ENCODE data around the gene DRAP1. TPM values are rescaled to one million over a fixed set of nuclear protein-coding genes. Genes with fewer than 3 reads are reported as not detected.

DRAP1 gene
- total and polyA plus RNA-seq, 9 of the 15 experiments (the other 6 are each of a cell fraction or from before 2014, with no cell fraction given), result 9.6 to 200 (median 92.9) TPM

DNA sequence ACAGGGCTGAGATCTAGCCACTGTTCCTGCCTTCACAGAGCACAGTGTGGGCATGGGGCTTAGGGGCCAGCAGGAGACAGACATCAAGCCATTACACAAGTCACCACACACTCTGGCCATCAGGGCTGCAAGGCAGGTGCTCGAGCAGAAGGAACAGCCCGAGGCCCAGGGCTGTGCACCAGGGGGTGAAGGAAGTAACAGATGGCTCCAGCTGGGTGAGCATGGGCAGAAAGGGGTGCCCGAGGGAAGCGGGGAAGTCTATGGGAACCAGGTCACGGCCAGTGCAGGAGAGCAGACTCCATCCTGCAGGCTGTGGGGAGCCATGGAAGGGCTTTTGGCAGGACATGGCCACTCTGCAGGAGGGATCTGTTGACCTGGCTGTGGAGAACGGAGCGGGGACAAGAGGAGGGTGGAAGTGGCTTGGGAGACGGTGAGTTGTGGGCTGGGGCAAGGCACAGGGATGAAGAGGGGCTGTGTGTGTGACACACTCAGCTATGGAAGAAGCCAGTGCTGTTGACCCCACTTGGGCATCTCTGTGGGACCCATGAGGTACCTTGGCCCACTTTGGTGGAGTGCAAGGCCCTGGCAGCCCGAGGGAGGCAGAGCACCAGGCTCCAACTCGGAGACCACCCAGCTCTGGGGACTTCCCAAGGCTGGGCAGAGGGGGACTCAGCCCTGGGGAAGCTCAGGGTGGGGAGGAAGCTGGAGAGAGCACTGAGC, 4.0 kb upstream of the DRAP1 start:
- Histone ChIP-seq H3K79me2 (ENCODE audit: control insufficient read depth, insufficient read depth, low read length) (peaks cover 27% of the 10 kb centered on the region), H3K4me2 (ENCODE audit: insufficient read depth, low read length) (peak overlapping the region; percentile 1; the same call in 1 of the 2 replicates), H3K9me3 (replicated peaks; ENCODE audit: control insufficient read depth, insufficient read depth, low read depth, low read length) (no peaks in the 10 kb centered on the region), H3K27me3 (ENCODE audit: control insufficient read depth in 2 of 2, insufficient read depth in 2 of 2, low read length in 2 of 2) (no peaks in the 10 kb centered on the region), H4K20me1 (replicated peaks; ENCODE audit: control insufficient read depth, insufficient read depth, low read length) (no peaks in the 10 kb centered on the region), H3K9me1 (ENCODE audit: control insufficient read depth, insufficient read depth, low read length) (no peaks in the 10 kb centered on the region), H3K27ac (ENCODE audit: extremely low read depth, low read depth, low read length) (no peak overlapping the region), H2AFZ (ENCODE audit: low read depth, low read length) (no peak overlapping the region), H3K9ac (ENCODE audit: insufficient read depth in 1 of 2, low read depth in 2 of 2, low read length in 2 of 2) (peak overlapping the region in 1 of 2 experiments; percentile 84; a peak in 3 of 4 replicates), H3K36me3 (ENCODE audit: control insufficient read depth, insufficient read depth, low read length) (peaks cover 11% of the 10 kb centered on the region; the same call in 1 of the 3 replicates), H3K4me3 (no peak overlapping the region), H3K4me1 (replicated peaks in 1 of 2; ENCODE audit: control insufficient read depth in 2 of 2, insufficient read depth in 2 of 2, low read length in 2 of 2) (peaks cover 39 to 66% of the 10 kb centered on the region in 2 experiments)
- CTCF ChIA-PET (ENCODE audit: low intra/inter-chr PET ratio), result no interaction called here
- ATAC-seq (no peak), DNase-seq (ENCODE audit: extremely low read depth in 1 of 4, low spot score in 3 of 4) (no peak), FAIRE-seq (no peak)
- in situ Hi-C loops (cut with MboI), result no loop called here
- POLR2A ChIA-PET, result interaction anchor here (0.5 to 2.3 kb wide), 11 partner anchors 8 to 227 kb away, joined by 3 to 14 read pairs (median 3); partner anchors contain the start of genes CCDC85B and FOSL1
- TF ChIP-seq PRMT5 (CRISPR knock-in tag; IDR thresholded peaks at IDR 0.05), result no peak
- TF ChIP-seq, protein P1, sequence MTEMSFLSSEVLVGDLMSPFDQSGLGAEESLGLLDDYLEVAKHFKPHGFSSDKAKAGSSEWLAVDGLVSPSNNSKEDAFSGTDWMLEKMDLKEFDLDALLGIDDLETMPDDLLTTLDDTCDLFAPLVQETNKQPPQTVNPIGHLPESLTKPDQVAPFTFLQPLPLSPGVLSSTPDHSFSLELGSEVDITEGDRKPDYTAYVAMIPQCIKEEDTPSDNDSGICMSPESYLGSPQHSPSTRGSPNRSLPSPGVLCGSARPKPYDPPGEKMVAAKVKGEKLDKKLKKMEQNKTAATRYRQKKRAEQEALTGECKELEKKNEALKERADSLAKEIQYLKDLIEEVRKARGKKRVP (CRISPR knock-in tag; IDR thresholded peaks at IDR 0.05), result no peak
- TF ChIP-seq SP1 (CRISPR knock-in tag; IDR thresholded peaks at IDR 0.05), result 0 out of 2 replicates have a peak, but pooled peaks have one; percentile 44
- TF ChIP-seq POLR3G (IDR thresholded peaks at IDR 0.05; ENCODE audit: extremely low read depth, insufficient read length, insufficient replicate concordance), result no peak
- peak; percentile 67 for TF ChIP-seq POLR2G (IDR thresholded peaks at IDR 0.05; ENCODE audit: low read depth, low read length)
- TF ChIP-seq NFIC (IDR thresholded peaks at IDR 0.05), result 0 out of 2 replicates have a peak, but pooled peaks have one; percentile 17
- peak; percentile 49 for TF ChIP-seq KDM5B (IDR thresholded peaks at IDR 0.05; ENCODE audit: insufficient replicate concordance, low read depth, low read length)
- peak; percentile 13; the same call in 1 of the 2 replicates for TF ChIP-seq RBFOX2 (IDR thresholded peaks at IDR 0.05; ENCODE audit: low read depth, low read length)
- TF ChIP-seq NR2C2 (CRISPR knock-in tag; IDR thresholded peaks at IDR 0.05), result 0 out of 2 replicates have a peak, but pooled peaks have one; percentile 37
- TF ChIP-seq NR2C2 (tag; IDR thresholded peaks at IDR 0.05), result no peak
- TF ChIP-seq, protein P2, sequence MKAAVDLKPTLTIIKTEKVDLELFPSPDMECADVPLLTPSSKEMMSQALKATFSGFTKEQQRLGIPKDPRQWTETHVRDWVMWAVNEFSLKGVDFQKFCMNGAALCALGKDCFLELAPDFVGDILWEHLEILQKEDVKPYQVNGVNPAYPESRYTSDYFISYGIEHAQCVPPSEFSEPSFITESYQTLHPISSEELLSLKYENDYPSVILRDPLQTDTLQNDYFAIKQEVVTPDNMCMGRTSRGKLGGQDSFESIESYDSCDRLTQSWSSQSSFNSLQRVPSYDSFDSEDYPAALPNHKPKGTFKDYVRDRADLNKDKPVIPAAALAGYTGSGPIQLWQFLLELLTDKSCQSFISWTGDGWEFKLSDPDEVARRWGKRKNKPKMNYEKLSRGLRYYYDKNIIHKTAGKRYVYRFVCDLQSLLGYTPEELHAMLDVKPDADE (conservative IDR thresholded peaks at IDR 0.05; ENCODE audit: control insufficient read depth, low read depth, low read length), result 0 out of 2 replicates have a peak, but pooled peaks have one; percentile 19
- TF ChIP-seq ZNF263 (CRISPR knock-in tag; IDR thresholded peaks at IDR 0.05; ENCODE audit: borderline replicate concordance), result peak; percentile 65; the same call in 1 of the 2 replicates
- BruUV-seq (replicated peaks), result no TSS peak
- 64% methylated on average over 8 of the region's 10 CpGs for WGBS (ENCODE audit: insufficient coverage, low coverage, missing lambda C conversion rate)
- intact Hi-C loops (cut with micrococcal nuclease), result no loop called here
